ENCODE data around the gene SLC7A14.

The SLC7A14 gene

GRCh38 chr3:170477395-170477794 is 108.5 kb downstream of the SLC7A14 start:
- Histone ChIP-seq H3K9ac (ENCODE audit: low read length) (no peak overlapping the region), H3K9me3 (ENCODE audit: insufficient read depth, low read length) (no peaks in the 10 kb centered on the region), H3K9me2 (replicated peaks; ENCODE audit: insufficient read depth, low read length) (no peaks in the 10 kb centered on the region), H3K27ac (ENCODE audit: low read depth, low read length) (no peak overlapping the region), H3K4me2 (ENCODE audit: low read depth, low read length, poor library complexity, severe bottlenecking) (no peak overlapping the region), H3K36me3 (ENCODE audit: low read length) (no peaks in the 10 kb centered on the region), H3K27me3 (ENCODE audit: low read length) (no peaks in the 10 kb centered on the region), H3K79me2 (ENCODE audit: insufficient read depth, low read length) (no peaks in the 10 kb centered on the region), H3F3A (ENCODE audit: insufficient read depth) (no peaks in the 10 kb centered on the region), H4K20me1 (ENCODE audit: low read depth, low read length) (no peaks in the 10 kb centered on the region), H2AFZ (ENCODE audit: low read depth, low read length, severe bottlenecking) (no peak overlapping the region), H3K4me3 (ENCODE audit: insufficient read depth, low read length, poor library complexity, severe bottlenecking) (no peak overlapping the region)
- no peak for TF ChIP-seq EZH2phosphoT487 (conservative IDR thresholded peaks at IDR 0.05; ENCODE audit: low read length)
- no peak for TF ChIP-seq CTCF (IDR thresholded peaks at IDR 0.05; ENCODE audit: insufficient read depth, low read length, poor library complexity, severe bottlenecking)

GRCh38 chr3:170476291-170476690 is 109.6 kb downstream of the SLC7A14 start:
- Histone ChIP-seq H3K4me3 (ENCODE audit: insufficient read depth, low read length, poor library complexity, severe bottlenecking) (no peak overlapping the region), H3F3A (ENCODE audit: insufficient read depth) (no peaks in the 10 kb centered on the region), H3K27ac (ENCODE audit: low read depth, low read length) (no peak overlapping the region), H2AFZ (ENCODE audit: low read depth, low read length, severe bottlenecking) (no peak overlapping the region), H3K36me3 (ENCODE audit: low read length) (no peaks in the 10 kb centered on the region), H3K27me3 (ENCODE audit: low read length) (no peaks in the 10 kb centered on the region), H4K20me1 (ENCODE audit: low read depth, low read length) (no peaks in the 10 kb centered on the region), H3K79me2 (ENCODE audit: insufficient read depth, low read length) (no peaks in the 10 kb centered on the region), H3K9ac (ENCODE audit: low read length) (no peak overlapping the region), H3K4me2 (ENCODE audit: low read depth, low read length, poor library complexity, severe bottlenecking) (no peak overlapping the region), H3K9me3 (ENCODE audit: insufficient read depth, low read length) (no peaks in the 10 kb centered on the region), H3K9me2 (replicated peaks; ENCODE audit: insufficient read depth, low read length) (no peaks in the 10 kb centered on the region)
- TF ChIP-seq CTCF (IDR thresholded peaks at IDR 0.05; ENCODE audit: insufficient read depth, low read length, poor library complexity, severe bottlenecking) (no peak), EZH2phosphoT487 (conservative IDR thresholded peaks at IDR 0.05; ENCODE audit: low read length) (no peak)

- Histone ChIP-seq H3K27me3 (ENCODE audit: low read length) (no peaks in the 10 kb centered on the region), H3K9me2 (replicated peaks; ENCODE audit: insufficient read depth, low read length) (no peaks in the 10 kb centered on the region), H3K4me3 (ENCODE audit: insufficient read depth, low read length, poor library complexity, severe bottlenecking) (no peak overlapping the region), H4K20me1 (ENCODE audit: low read depth, low read length) (no peaks in the 10 kb centered on the region), H3K4me2 (ENCODE audit: low read depth, low read length, poor library complexity, severe bottlenecking) (no peak overlapping the region), H3K79me2 (ENCODE audit: insufficient read depth, low read length) (no peaks in the 10 kb centered on the region), H3K27ac (ENCODE audit: low read depth, low read length) (no peak overlapping the region), H3K9me3 (ENCODE audit: insufficient read depth, low read length) (no peaks in the 10 kb centered on the region), H3K9ac (ENCODE audit: low read length) (no peak overlapping the region), H3F3A (ENCODE audit: insufficient read depth) (no peaks in the 10 kb centered on the region), H2AFZ (ENCODE audit: low read depth, low read length, severe bottlenecking) (no peak overlapping the region), H3K36me3 (ENCODE audit: low read length) (no peaks in the 10 kb centered on the region)
- TF ChIP-seq EZH2phosphoT487 (conservative IDR thresholded peaks at IDR 0.05; ENCODE audit: low read length) (no peak), CTCF (IDR thresholded peaks at IDR 0.05; ENCODE audit: insufficient read depth, low read length, poor library complexity, severe bottlenecking) (no peak)
Measured at GRCh38 chr3:170475092-170475685, 110.7 kb downstream of the SLC7A14 start.
